Esophagus squamous epithelium (tissue), 5 donors: ENCODE data around the gene MYOZ3. TPM values are rescaled to one million over a fixed set of nuclear protein-coding genes. Genes with fewer than 3 reads are reported as not detected.
A peak's percentile ranks its signal among the peaks of the same experiment; 100 is the strongest.

Source experiments
- DNase-seq: peaks from one replicate; lab custom pipeline; 2025; lab: John Stamatoyannopoulos, UW
- H3K27ac ChIP-seq, 4 donors: fragments of 200-600 bp; sonication (generic); one replicate each; pipeline ENCODE4 v1.5.1; 2016 to 2019; ENCODE audit warnings: mild to moderate bottlenecking in 1 of 4
- H3K27me3 ChIP-seq, 4 donors: fragments of 200-600 bp; sonication (generic); 1 replicate in 3 of 4; 2 replicates in 1 of 4; pipeline versions ENCODE4 v1.5.1 to v1.6.0; 2017 to 2021; ENCODE audit warnings: antibody characterized with exemption in 1 of 4
- H3K36me3 ChIP-seq, 3 donors: fragments of 200-600 bp; sonication (generic); one replicate each; pipeline ENCODE4 v1.5.1; 2016 to 2019
- H3K4me1 ChIP-seq, 3 donors: fragments of 200-600 bp; sonication (generic); one replicate each; pipeline ENCODE4 v1.5.1; 2017 to 2019
- H3K4me3 ChIP-seq, 4 donors: fragments of 200-600 bp; sonication (generic); 1 replicate in 3 of 4; 2 replicates in 1 of 4; pipeline ENCODE4 v1.5.1; 2016 to 2019; ENCODE audit warnings: mild to moderate bottlenecking in 2 of 4, moderate library complexity in 1 of 4
- H3K9me3 ChIP-seq, 3 donors: fragments of 200-600 bp; sonication (generic); one replicate each; pipeline ENCODE4 v1.5.1; 2016 to 2019
- CTCF ChIP-seq, 6 experiments: fragments of 450-650 bp in 4 of 6; fragments of 200-600 bp in 2 of 6; sonication (generic) in 2 of 6; IDR thresholded peaks; one replicate each; pipeline ENCODE4 v1.5.1; 2016 to 2019; ENCODE audit warnings: antibody characterized with exemption in 6 of 6, mild to moderate bottlenecking in 4 of 6, moderate library complexity in 4 of 6
- POLR2A ChIP-seq, 4 donors: fragments of 450-650 bp; IDR thresholded peaks; one replicate each; pipeline ENCODE4 v1.6.1; 2017; ENCODE audit warnings: antibody characterized with exemption in 4 of 4, mild to moderate bottlenecking in 4 of 4, moderate library complexity in 3 of 4
- WGBS, 2 donors: methylation state at CpG; one replicate each; pipeline ENCODE4 v1.1.5; 2018; 5-methylcytosine and 5-hydroxymethylcytosine counted together
- intact Hi-C: fragments of 100-400 bp; cut with DNase I; formaldehyde crosslinking; loops from one replicate; pipeline ENCODE4 v1.15.0; 2022
- total RNA-seq, 4 donors: library from RNA; depleted of rRNA; stranded (reverse); fragments of >200 nt; gene quantifications; one replicate each; pipeline ENCODE4 v1.1.0, GENCODE V29; 2016
- donor health status: DM: yes; HTN: yes; CAD: no.

MYOZ3 gene
- total RNA-seq, 4 donors from 2014 or later = under 0.01 TPM; not detected in 3

GRCh38 chr5:150614661-150615060, 46.4 kb upstream of the MYOZ3 start:
- no peaks in the 10 kb centered on the region for H3K9me3 ChIP-seq
- H3K27me3 ChIP-seq = no peaks in the 10 kb centered on the region
- peak overlapping the region in 3 of 4 donors; percentile 22 to 70 (median 67) for H3K27ac ChIP-seq
- H3K36me3 ChIP-seq = no peaks in the 10 kb centered on the region
- WGBS, 2 donors = 46 to 54% methylated on average over 2 of the region's 4 CpGs
- H3K4me1 ChIP-seq = peaks cover 29 to 100% (median 88%) of the 10 kb centered on the region in 3 donors
- TF ChIP-seq CTCF (IDR thresholded peaks at IDR 0.05) (no peak), POLR2A (IDR thresholded peaks at IDR 0.05) (no peak)
- intact Hi-C loops = no loop called here
- DNase-seq = no peak
- H3K4me3 ChIP-seq = no peak overlapping the region

GRCh38 chr5:150615141-150615699, 45.8 kb upstream of the MYOZ3 start:
- Histone ChIP-seq H3K27ac (peak overlapping the region; percentile 22 to 70 (median 54)), H3K4me3 (no peak overlapping the region), H3K9me3 (no peaks in the 10 kb centered on the region), H3K36me3 (no peaks in the 10 kb centered on the region), H3K27me3 (no peaks in the 10 kb centered on the region), H3K4me1 (peaks cover 29 to 98% (median 85%) of the 10 kb centered on the region in 3 donors)
- DNase-seq = no peak
- TF ChIP-seq CTCF (IDR thresholded peaks at IDR 0.05) (no peak), POLR2A (IDR thresholded peaks at IDR 0.05) (no peak)
- intact Hi-C loops = no loop called here
- WGBS, 2 donors = 0 to 16% methylated on average over 4 to 8 of the region's 17 CpGs

GRCh38 chr5:150616024-150616470, 45.0 kb upstream of the MYOZ3 start:
- intact Hi-C loops = no loop called here
- Histone ChIP-seq H3K4me1 (peaks cover 29 to 90% (median 80%) of the 10 kb centered on the region in 3 donors), H3K36me3 (no peaks in the 10 kb centered on the region), H3K9me3 (no peaks in the 10 kb centered on the region), H3K4me3 (no peak overlapping the region), H3K27ac (peak overlapping the region in 3 of 4 donors; percentile 22 to 70 (median 67)), H3K27me3 (no peaks in the 10 kb centered on the region)
- whole genome bisulfite sequencing, 2 donors = 32 to 70% methylated on average over 2 to 5 of the region's 5 CpGs
- no peak for TF ChIP-seq CTCF (IDR thresholded peaks at IDR 0.05)
- TF ChIP-seq POLR2A (IDR thresholded peaks at IDR 0.05) = no peak
- no peak for DNase-seq

GRCh38 chr5:150616506-150616905, 44.5 kb upstream of the MYOZ3 start:
- intact Hi-C loops = no loop called here
- Histone ChIP-seq H3K36me3 (no peaks in the 10 kb centered on the region), H3K27me3 (no peaks in the 10 kb centered on the region), H3K4me3 (no peak overlapping the region), H3K27ac (peak overlapping the region in 3 of 4 donors; percentile 22 to 70 (median 67)), H3K9me3 (no peaks in the 10 kb centered on the region), H3K4me1 (peaks cover 29 to 87% (median 76%) of the 10 kb centered on the region in 3 donors)
- WGBS, 2 donors = 84% methylated on average over 1 of the region's 1 CpG
- DNase-seq = no peak
- TF ChIP-seq POLR2A (IDR thresholded peaks at IDR 0.05) = no peak
- no peak for TF ChIP-seq CTCF (IDR thresholded peaks at IDR 0.05)

GRCh38 chr5:150618163-150618562, 42.9 kb upstream of the MYOZ3 start:
- WGBS, 2 donors = 94 to 100% methylated on average over 1 to 2 of the region's 9 CpGs
- H3K27ac ChIP-seq = peak overlapping the region; percentile 22 to 73 (median 66)
- no peak for DNase-seq

More at GRCh38 chr5:150618163-150618562, 42.9 kb upstream of the MYOZ3 start:
- Histone ChIP-seq H3K27me3 (no peaks in the 10 kb centered on the region), H3K9me3 (no peaks in the 10 kb centered on the region), H3K4me3 (no peak overlapping the region), H3K4me1 (peaks cover 29 to 77% (median 61%) of the 10 kb centered on the region in 3 donors), H3K36me3 (no peaks in the 10 kb centered on the region)
- TF ChIP-seq POLR2A (IDR thresholded peaks at IDR 0.05) (no peak), CTCF (IDR thresholded peaks at IDR 0.05) (no peak)
- intact Hi-C loops = no loop called here
